GM12891 (cell line): ENCODE measurements around the gene STX1B.

Experiments
- PAX5 ChIP-seq: IDR thresholded peaks from 2 replicates; pipeline ENCODE4 v1.6.1; 2011; ENCODE audit warnings: low read length, moderate library complexity, mild to moderate bottlenecking; ENCODE audit not compliant: insufficient read depth, severe bottlenecking
- POLR2A ChIP-seq: IDR thresholded peaks from 2 replicates; pipeline ENCODE4 v1.6.1; 2011; ENCODE audit warnings: low read depth, low read length, control low read depth
- POLR2AphosphoS5 ChIP-seq: IDR thresholded peaks from 2 replicates; pipeline ENCODE4 v1.6.1; 2011; ENCODE audit warnings: low read depth, low read length, control low read depth
- POU2F2 ChIP-seq: IDR thresholded peaks from 2 replicates; pipeline ENCODE4 v1.6.1; 2011; ENCODE audit warnings: low read depth, mild to moderate bottlenecking, control low read depth, low read length, moderate library complexity
- TAF1 ChIP-seq: IDR thresholded peaks from 2 replicates; pipeline ENCODE4 v1.6.1; 2011; ENCODE audit warnings: low read depth, low read length, control low read depth

- TF ChIP-seq TAF1 (no peak), POLR2A (no peak), POU2F2 (no peak), POLR2AphosphoS5 (no peak), PAX5 (no peak)
Observed at GRCh38 chr16:30954993-30955392, 55.4 kb downstream of the STX1B start.
